Astrocyte (in vitro differentiated cells and primary cell): ENCODE data around the gene MYO1B. TPM values are rescaled to one million over a fixed set of nuclear protein-coding genes. Genes with fewer than 3 reads are reported as not detected.

ENCODE experiments used
- DNase-seq: peaks from one replicate; pipeline ENCODE4 v3.0.0-alpha.2; 2010; ENCODE audit warnings: low read depth
- FAIRE-seq: peaks from 2 replicates; lab custom pipeline; 2011; peaks lifted over from hg19 to GRCh38; lab: Jason Lieb, UNC
- H2AFZ ChIP-seq: 2 replicates; pipeline ENCODE4 v1.6.0; 2012; ENCODE audit warnings: low read depth, low read length, inconsistent platforms
- H3K27ac ChIP-seq: 2 replicates; pipeline ENCODE4 v1.5.1; 2011; ENCODE audit warnings: low read depth, low read length, inconsistent platforms
- H3K27me3 ChIP-seq: 2 replicates; pipeline ENCODE4 v1.6.0; 2011; ENCODE audit warnings: low read length, inconsistent platforms; ENCODE audit not compliant: insufficient read depth
- H3K36me3 ChIP-seq: 2 replicates; pipeline ENCODE4 v1.5.1; 2011; ENCODE audit warnings: low read length, inconsistent platforms; ENCODE audit not compliant: insufficient read depth
- H3K4me1 ChIP-seq: 2 replicates; pipeline ENCODE4 v1.5.1; 2011; ENCODE audit warnings: low read length, inconsistent platforms; ENCODE audit not compliant: insufficient read depth
- H3K4me2 ChIP-seq: 2 replicates; pipeline ENCODE4 v1.6.0; 2012; ENCODE audit warnings: low read length, inconsistent platforms
- H3K4me3 ChIP-seq: 2 replicates; pipeline ENCODE4 v1.5.1; 2011; ENCODE audit warnings: low read depth, mild to moderate bottlenecking, low read length, inconsistent platforms; ENCODE audit not compliant: insufficient read depth
- H3K79me2 ChIP-seq: 2 replicates; pipeline ENCODE4 v1.6.0; 2012; ENCODE audit warnings: mild to moderate bottlenecking, low read length, inconsistent platforms; ENCODE audit not compliant: insufficient read depth
- H3K9ac ChIP-seq: 2 replicates; pipeline ENCODE4 v1.6.0; 2012; ENCODE audit warnings: mild to moderate bottlenecking, low read length, inconsistent platforms
- H3K9me3 ChIP-seq: 2 replicates; pipeline ENCODE4 v1.5.1; 2012; ENCODE audit warnings: low read depth, mild to moderate bottlenecking, low read length, inconsistent platforms; ENCODE audit not compliant: insufficient read depth
- H4K20me1 ChIP-seq: 2 replicates; pipeline ENCODE4 v1.6.0; 2012; ENCODE audit warnings: low read length, inconsistent platforms; ENCODE audit not compliant: insufficient read depth
- H3K27ac Mint-ChIP-seq: one replicate; pipeline ENCODE4 v1.8.0; 2021; ENCODE audit warnings: mild to moderate bottlenecking, mixed read lengths; ENCODE audit not compliant: unreplicated experiment
- H3K27me3 Mint-ChIP-seq: one replicate; pipeline ENCODE4 v1.8.0; 2021; ENCODE audit warnings: low read depth, mixed read lengths; ENCODE audit not compliant: unreplicated experiment
- H3K36me3 Mint-ChIP-seq: one replicate; pipeline ENCODE4 v1.8.0; 2021; ENCODE audit warnings: low read depth, mixed read lengths; ENCODE audit not compliant: unreplicated experiment
- H3K4me1 Mint-ChIP-seq: one replicate; pipeline ENCODE4 v1.8.0; 2021; ENCODE audit warnings: low read depth, mixed read lengths; ENCODE audit not compliant: unreplicated experiment
- H3K4me3 Mint-ChIP-seq: one replicate; pipeline ENCODE4 v1.8.0; 2021; ENCODE audit warnings: mild to moderate bottlenecking, moderate library complexity, mixed read lengths; ENCODE audit not compliant: unreplicated experiment
- H3K9me3 Mint-ChIP-seq: one replicate; pipeline ENCODE4 v1.8.0; 2021; ENCODE audit warnings: mild to moderate bottlenecking, mixed read lengths; ENCODE audit not compliant: unreplicated experiment
- CTCF ChIP-seq: IDR thresholded peaks from 2 replicates; pipeline ENCODE4 v1.5.1; 2011; ENCODE audit warnings: low read depth, mild to moderate bottlenecking, inconsistent platforms, low read length, moderate library complexity; ENCODE audit not compliant: insufficient read depth
- EZH2 ChIP-seq: IDR thresholded peaks from 2 replicates; pipeline ENCODE4 v1.6.1; 2012; ENCODE audit warnings: mild to moderate bottlenecking, low read length, inconsistent platforms; ENCODE audit not compliant: insufficient read depth
- total RNA-seq: library from RNA; stranded (reverse); gene quantifications from 2 replicates; pipeline ENCODE4 v1.2.1, GENCODE V29; 2021

Gene MYO1B
- total RNA-seq, 1 donor from 2014 or later = 95.7 TPM

GRCh38 chr2:191243154-191243553, 2.0 kb upstream of the MYO1B start:
- Mint-ChIP-seq H3K36me3 (no peaks in the 10 kb centered on the region), H3K4me1 (peaks cover 14% of the 10 kb centered on the region), H3K27me3 (no peaks in the 10 kb centered on the region), H3K9me3 (peaks cover 3% of the 10 kb centered on the region), H3K27ac (no peak overlapping the region), H3K4me3 (no peak overlapping the region)
- DNase-seq = no peak
- no peaks in the 10 kb centered on the region for H3K27me3 ChIP-seq
- no peak for TF ChIP-seq CTCF
- TF ChIP-seq EZH2 = no peak
- no peaks in the 10 kb centered on the region for H3K36me3 ChIP-seq
- H3K4me3 ChIP-seq = no peak overlapping the region
- peaks cover 29% of the 10 kb centered on the region for H3K79me2 ChIP-seq
- peaks cover 8% of the 10 kb centered on the region for H4K20me1 ChIP-seq
- H3K9me3 ChIP-seq = no peaks in the 10 kb centered on the region
- peaks cover 15% of the 10 kb centered on the region for H3K4me1 ChIP-seq
- FAIRE-seq = no peak
- H3K9ac ChIP-seq = no peak overlapping the region
- H3K27ac ChIP-seq = no peak overlapping the region
- H3K4me2 ChIP-seq = no peak overlapping the region
- no peak overlapping the region for H2AFZ ChIP-seq

GRCh38 chr2:191244350-191244749, 854 bp upstream of the MYO1B start:
- FAIRE-seq (no peak), DNase-seq (no peak)
- H3K4me3 Mint-ChIP-seq = peak overlapping the region; percentile 89
- no peaks in the 10 kb centered on the region for H3K27me3 ChIP-seq
- H3K27me3 Mint-ChIP-seq = no peaks in the 10 kb centered on the region
- TF ChIP-seq CTCF (no peak), EZH2 (no peak)
- H3K9ac ChIP-seq = peak overlapping the region; percentile 97
- peak overlapping the region; percentile 92 for H3K27ac ChIP-seq
- H3K79me2 ChIP-seq = peaks cover 40% of the 10 kb centered on the region
- peaks cover 25% of the 10 kb centered on the region for H3K4me1 Mint-ChIP-seq
- peak overlapping the region; percentile 98 for H3K4me2 ChIP-seq
- H3K36me3 ChIP-seq = no peaks in the 10 kb centered on the region
- no peaks in the 10 kb centered on the region for H3K9me3 ChIP-seq
- H3K9me3 Mint-ChIP-seq = peaks cover 3% of the 10 kb centered on the region
- peaks cover 20% of the 10 kb centered on the region for H4K20me1 ChIP-seq
- H3K4me3 ChIP-seq = no peak overlapping the region
- no peak overlapping the region for H2AFZ ChIP-seq
- no peaks in the 10 kb centered on the region for H3K36me3 Mint-ChIP-seq
- peaks cover 27% of the 10 kb centered on the region for H3K4me1 ChIP-seq
- peak overlapping the region; percentile 83 for H3K27ac Mint-ChIP-seq

GRCh38 chr2:191245869-191246531, 796 bp downstream of the MYO1B start:
- Histone ChIP-seq H3K27me3 (no peaks in the 10 kb centered on the region), H3K9ac (peak overlapping the region; percentile 97), H3K27ac (peak overlapping the region; percentile 92), H3K36me3 (peaks cover 2% of the 10 kb centered on the region), H3K9me3 (no peaks in the 10 kb centered on the region), H4K20me1 (peaks cover 36% of the 10 kb centered on the region), H2AFZ (peak overlapping the region; percentile 62), H3K4me1 (peaks cover 43% of the 10 kb centered on the region), H3K4me3 (peak overlapping the region; percentile 81), H3K79me2 (peaks cover 57% of the 10 kb centered on the region), H3K4me2 (peak overlapping the region; percentile 98)
- FAIRE-seq = no peak
- TF ChIP-seq EZH2 (no peak), CTCF (no peak)
- Mint-ChIP-seq H3K9me3 (peaks cover 3% of the 10 kb centered on the region), H3K36me3 (no peaks in the 10 kb centered on the region), H3K27me3 (no peaks in the 10 kb centered on the region), H3K4me3 (peak overlapping the region; percentile 87), H3K4me1 (peaks cover 41% of the 10 kb centered on the region), H3K27ac (peak overlapping the region; percentile 89)
- peak; percentile 57 for DNase-seq
